SJSA1 (cell line): ENCODE measurements around the gene SUN1. TPM values are rescaled to one million over a fixed set of nuclear protein-coding genes. Genes with fewer than 3 reads are reported as not detected.

ENCODE experiments used
- DNase-seq, 2 experiments: peaks; one replicate each; pipeline ENCODE4 v3.0.0-alpha.2; 2015 to 2020; ENCODE audit warnings: low spot score in 2 of 2, low read depth in 1 of 2
- H3K27ac ChIP-seq: fragments of 250-450 bp; sonication (Bioruptor Pico); 2 replicates; pipeline ENCODE4 v1.5.1; 2020; ENCODE audit warnings: mild to moderate bottlenecking, moderate library complexity
- H3K27me3 ChIP-seq: fragments of 250-450 bp; sonication (Bioruptor Pico); replicated peaks from 2 replicates; pipeline ENCODE4 v1.5.1; 2020; ENCODE audit warnings: mild to moderate bottlenecking, moderate library complexity
- H3K36me3 ChIP-seq: fragments of 250-450 bp; sonication (Bioruptor Pico); 2 replicates; pipeline ENCODE4 v1.5.1; 2020; ENCODE audit warnings: mild to moderate bottlenecking
- H3K4me1 ChIP-seq: fragments of 250-450 bp; sonication (Bioruptor Pico); replicated peaks from 2 replicates; pipeline ENCODE4 v1.6.1; 2021; ENCODE audit warnings: mild to moderate bottlenecking
- H3K4me3 ChIP-seq: fragments of 250-450 bp; sonication (Bioruptor Pico); 2 replicates; pipeline ENCODE4 v1.5.1; 2020; ENCODE audit warnings: mild to moderate bottlenecking
- H3K9me3 ChIP-seq: fragments of 250-450 bp; sonication (Bioruptor Pico); replicated peaks from 2 replicates; pipeline ENCODE4 v1.5.1; 2020; ENCODE audit warnings: mild to moderate bottlenecking
- total RNA-seq: library from RNA; depleted of rRNA; stranded (reverse); fragments of >200 nt; shearing (Covaris generic); gene quantifications from 2 replicates; pipeline ENCODE4 v1.2.3, GENCODE V29; 2014

The SUN1 gene
- total RNA-seq, 1 experiment from 2014 or later, result 115 TPM

- H3K4me3 ChIP-seq, result no peak overlapping the region
- peaks cover 33% of the 10 kb centered on the region for H3K4me1 ChIP-seq
- H3K27me3 ChIP-seq, result no peaks in the 10 kb centered on the region
- peak overlapping the region; percentile 99; the same call in 1 of the 2 replicates for H3K27ac ChIP-seq
- no peak for DNase-seq
- H3K9me3 ChIP-seq, result no peaks in the 10 kb centered on the region
- peaks cover 24% of the 10 kb centered on the region for H3K36me3 ChIP-seq
Measured at GRCh38 chr7:833601-834258, 1.5 kb downstream of the SUN1 start.

- no peak for DNase-seq
- H3K9me3 ChIP-seq, result no peaks in the 10 kb centered on the region
- H3K27ac ChIP-seq, result no peak overlapping the region
- H3K36me3 ChIP-seq, result peaks cover 28% of the 10 kb centered on the region
- no peak overlapping the region for H3K4me3 ChIP-seq
- H3K27me3 ChIP-seq, result no peaks in the 10 kb centered on the region
- peaks cover 33% of the 10 kb centered on the region for H3K4me1 ChIP-seq
Measured at GRCh38 chr7:834277-834676, 2.0 kb downstream of the SUN1 start.

- DNase-seq, result no peak
- Histone ChIP-seq H3K4me3 (no peak overlapping the region), H3K27ac (no peak overlapping the region), H3K36me3 (peaks cover 31% of the 10 kb centered on the region), H3K4me1 (peaks cover 33% of the 10 kb centered on the region), H3K9me3 (no peaks in the 10 kb centered on the region), H3K27me3 (no peaks in the 10 kb centered on the region)
Measured at GRCh38 chr7:835021-835420, 2.7 kb downstream of the SUN1 start.

GRCh38 chr7:835485-836401 lies 3.5 kb downstream of the SUN1 start:
- peaks cover 27% of the 10 kb centered on the region for H3K4me1 ChIP-seq

GRCh38 chr7:836429-836828 lies 4.2 kb downstream of the SUN1 start:
- no peak for DNase-seq
- no peaks in the 10 kb centered on the region for H3K27me3 ChIP-seq
- no peak overlapping the region for H3K4me3 ChIP-seq
- peaks cover 20% of the 10 kb centered on the region for H3K4me1 ChIP-seq
- no peaks in the 10 kb centered on the region for H3K9me3 ChIP-seq
- H3K27ac ChIP-seq, result no peak overlapping the region
- peaks cover 34% of the 10 kb centered on the region for H3K36me3 ChIP-seq

More at GRCh38 chr7:835485-836401, 3.5 kb downstream of the SUN1 start:
- Histone ChIP-seq H3K36me3 (peaks cover 34% of the 10 kb centered on the region), H3K4me3 (no peak overlapping the region), H3K27ac (no peak overlapping the region), H3K27me3 (no peaks in the 10 kb centered on the region), H3K9me3 (no peaks in the 10 kb centered on the region)
- no peak for DNase-seq

GRCh38 chr7:837001-837400 lies 4.7 kb downstream of the SUN1 start:
- Histone ChIP-seq H3K27me3 (no peaks in the 10 kb centered on the region), H3K4me1 (peaks cover 17% of the 10 kb centered on the region), H3K36me3 (peaks cover 36% of the 10 kb centered on the region), H3K4me3 (no peak overlapping the region), H3K9me3 (no peaks in the 10 kb centered on the region), H3K27ac (no peak overlapping the region)
- DNase-seq, result no peak

GRCh38 chr7:840001-840600 lies 7.8 kb downstream of the SUN1 start:
- Histone ChIP-seq H3K27me3 (no peaks in the 10 kb centered on the region), H3K4me1 (no peaks in the 10 kb centered on the region), H3K27ac (no peak overlapping the region), H3K9me3 (no peaks in the 10 kb centered on the region), H3K36me3 (peaks cover 58% of the 10 kb centered on the region), H3K4me3 (no peak overlapping the region)
- no peak for DNase-seq

- Histone ChIP-seq H3K4me1 (no peaks in the 10 kb centered on the region), H3K27me3 (no peaks in the 10 kb centered on the region), H3K9me3 (0 out of 2 replicates have a peak, but pooled peaks cover 3% of the 10 kb centered on the region), H3K4me3 (no peak overlapping the region), H3K27ac (no peak overlapping the region), H3K36me3 (peaks cover 55% of the 10 kb centered on the region)
- no peak for DNase-seq
Measured at GRCh38 chr7:841943-842342, 9.7 kb downstream of the SUN1 start.

GRCh38 chr7:842431-843031 lies 10.3 kb downstream of the SUN1 start:
- no peak for DNase-seq
- peaks cover 52% of the 10 kb centered on the region for H3K36me3 ChIP-seq
- H3K27ac ChIP-seq, result no peak overlapping the region
- no peaks in the 10 kb centered on the region for H3K4me1 ChIP-seq
- H3K9me3 ChIP-seq, result 0 out of 2 replicates have a peak, but pooled peaks cover 3% of the 10 kb centered on the region
- no peaks in the 10 kb centered on the region for H3K27me3 ChIP-seq
- no peak overlapping the region for H3K4me3 ChIP-seq

GRCh38 chr7:843230-843629 lies 11.0 kb downstream of the SUN1 start:
- no peak overlapping the region for H3K27ac ChIP-seq
- no peak for DNase-seq
- H3K4me1 ChIP-seq, result no peaks in the 10 kb centered on the region
- H3K9me3 ChIP-seq, result 0 out of 2 replicates have a peak, but pooled peaks cover 3% of the 10 kb centered on the region
- peaks cover 48% of the 10 kb centered on the region for H3K36me3 ChIP-seq
- H3K4me3 ChIP-seq, result no peak overlapping the region
- no peaks in the 10 kb centered on the region for H3K27me3 ChIP-seq

- Histone ChIP-seq H3K4me1 (no peaks in the 10 kb centered on the region), H3K36me3 (peaks cover 49% of the 10 kb centered on the region)
Measured at GRCh38 chr7:844043-844442, 11.8 kb downstream of the SUN1 start.

GRCh38 chr7:844514-844913 lies 12.2 kb downstream of the SUN1 start:
- Histone ChIP-seq H3K4me3 (no peak overlapping the region), H3K27ac (no peak overlapping the region), H3K36me3 (peaks cover 52% of the 10 kb centered on the region), H3K9me3 (0 out of 2 replicates have a peak, but pooled peaks cover 3% of the 10 kb centered on the region), H3K4me1 (no peaks in the 10 kb centered on the region), H3K27me3 (no peaks in the 10 kb centered on the region)
- no peak for DNase-seq

More at GRCh38 chr7:844043-844442, 11.8 kb downstream of the SUN1 start:
- no peaks in the 10 kb centered on the region for H3K27me3 ChIP-seq
- H3K4me3 ChIP-seq, result no peak overlapping the region
- no peak for DNase-seq
- no peak overlapping the region for H3K27ac ChIP-seq
- 0 out of 2 replicates have a peak, but pooled peaks cover 3% of the 10 kb centered on the region for H3K9me3 ChIP-seq

- H3K27me3 ChIP-seq, result no peaks in the 10 kb centered on the region
- no peak for DNase-seq
Measured at GRCh38 chr7:845091-845490, 12.8 kb downstream of the SUN1 start.

More at GRCh38 chr7:845091-845490, 12.8 kb downstream of the SUN1 start:
- Histone ChIP-seq H3K4me1 (no peaks in the 10 kb centered on the region), H3K9me3 (0 out of 2 replicates have a peak, but pooled peaks cover 3% of the 10 kb centered on the region), H3K4me3 (no peak overlapping the region), H3K36me3 (peaks cover 55% of the 10 kb centered on the region), H3K27ac (no peak overlapping the region)
